IMR-90 (cell line): ENCODE results near the gene SEH1L. TPM values are rescaled to one million over a fixed set of nuclear protein-coding genes. Genes with fewer than 3 reads are reported as not detected.

Source experiments
- ATAC-seq: fragments of 200-7000 bp; cut with Tn5 transposase; 2 replicates; pipeline ENCODE4 v1.9.1; 2020; ENCODE audit warnings: low read depth, mild to moderate bottlenecking, moderate library complexity
- BruUV-seq: library from RNA; stranded (reverse); fragments of 400-500 nt; replicated peaks from 2 replicates; lab custom pipeline; 2021; lab: Mats Ljungman, UMichigan
- CTCF ChIA-PET: fragments of 300-600 bp; formaldehyde crosslinking; extraction: SDS; loops from one replicate; lab custom pipeline; 2021; ENCODE audit warnings: antibody characterized with exemption; lab: Yijun Ruan, JAX
- POLR2A ChIA-PET: fragments of 300-600 bp; sonication (Branson Sonifier 250); formaldehyde crosslinking; loops from one replicate; lab custom pipeline; 2022; ENCODE audit warnings: antibody characterized with exemption; ENCODE audit not compliant: unreplicated experiment; lab: Charles Lee
- DNase-seq: peaks from one replicate; pipeline ENCODE4 v3.0.0; 2013
- H2AFZ ChIP-seq: replicated peaks from 2 replicates; pipeline ENCODE3; 2013; ENCODE audit warnings: low read length, mild to moderate bottlenecking; ENCODE audit not compliant: poor library complexity
- H2AK5ac ChIP-seq: 2 replicates; pipeline ENCODE4 v1.6.1; 2013; ENCODE audit warnings: low read depth, low read length, inconsistent platforms
- H2AK9ac ChIP-seq: replicated peaks from 2 replicates; pipeline ENCODE3; 2013; ENCODE audit warnings: mild to moderate bottlenecking, low read depth, low read length, moderate library complexity; ENCODE audit not compliant: poor library complexity
- H2BK120ac ChIP-seq: 2 replicates; pipeline ENCODE4 v1.6.1; 2013; ENCODE audit warnings: low read depth, low read length, inconsistent platforms
- H2BK15ac ChIP-seq: 3 replicates; pipeline ENCODE4 v1.6.1; 2013; ENCODE audit warnings: low read depth, low read length, inconsistent platforms
- H2BK20ac ChIP-seq: 2 replicates; pipeline ENCODE4 v1.6.1; 2013; ENCODE audit warnings: low read depth, mild to moderate bottlenecking, inconsistent platforms, low read length, moderate library complexity
- H2BK5ac ChIP-seq: 2 replicates; pipeline ENCODE4 v1.6.1; 2013; ENCODE audit warnings: mild to moderate bottlenecking, low read depth, low read length, inconsistent platforms; ENCODE audit not compliant: poor library complexity, severe bottlenecking
- H3K14ac ChIP-seq: replicated peaks from 2 replicates; pipeline ENCODE4 v1.6.1; 2013; ENCODE audit warnings: low read depth, low read length, inconsistent platforms
- H3K18ac ChIP-seq: 2 replicates; pipeline ENCODE4 v1.6.1; 2013; ENCODE audit warnings: low read depth, low read length, control low read depth
- H3K23ac ChIP-seq: 2 replicates; pipeline ENCODE4 v1.6.1; 2013; ENCODE audit warnings: low read depth, low read length, inconsistent platforms
- H3K27ac ChIP-seq: 2 replicates; pipeline ENCODE4 v1.5.1; 2013; ENCODE audit warnings: mild to moderate bottlenecking, control low read depth, low read length; ENCODE audit not compliant: insufficient read depth
- H3K27me3 ChIP-seq: 2 replicates; pipeline ENCODE4 v1.6.1; 2013; ENCODE audit warnings: low read length; ENCODE audit not compliant: control insufficient read depth, insufficient read depth
- H3K36me3 ChIP-seq: 2 replicates; pipeline ENCODE4 v1.6.1; 2013; ENCODE audit warnings: low read length, mixed read lengths; ENCODE audit not compliant: control insufficient read depth, insufficient read depth
- H3K4ac ChIP-seq: 2 replicates; pipeline ENCODE4 v1.6.1; 2013; ENCODE audit warnings: low read depth, low read length, inconsistent platforms
- H3K4me1 ChIP-seq: 2 replicates; pipeline ENCODE4 v1.6.1; 2013; ENCODE audit warnings: low read length, mixed read lengths; ENCODE audit not compliant: control insufficient read depth, insufficient read depth
- H3K4me2 ChIP-seq: 2 replicates; pipeline ENCODE4 v1.6.1; 2013; ENCODE audit warnings: low read depth, mild to moderate bottlenecking, control low read depth, low read length, moderate library complexity
- H3K4me3 ChIP-seq: 2 replicates; pipeline ENCODE4 v1.5.1; 2013; ENCODE audit warnings: low read depth, mild to moderate bottlenecking, control low read depth, low read length, moderate library complexity; ENCODE audit not compliant: insufficient read depth
- H3K56ac ChIP-seq: 2 replicates; pipeline ENCODE4 v1.6.1; 2013; ENCODE audit warnings: low read length, inconsistent platforms; ENCODE audit not compliant: insufficient read depth; ENCODE audit errors: extremely low read depth
- H3K79me1 ChIP-seq, 2 experiments: 2 replicates each; pipeline ENCODE4 v1.6.1; 2013; ENCODE audit warnings: low read length in 2 of 2, inconsistent platforms in 1 of 2, low read depth in 1 of 2
- H3K9ac ChIP-seq: 2 replicates; pipeline ENCODE4 v1.6.1; 2013; ENCODE audit warnings: low read depth, low read length, control low read depth
- H3K9me1 ChIP-seq: 2 replicates; pipeline ENCODE4 v1.6.1; 2013; ENCODE audit warnings: low read length, inconsistent platforms; ENCODE audit not compliant: insufficient read depth
- H3K9me3 ChIP-seq: 2 replicates; pipeline ENCODE4 v1.6.1; 2013; ENCODE audit warnings: low read length; ENCODE audit not compliant: control insufficient read depth, insufficient read depth
- H4K20me1 ChIP-seq: 2 replicates; pipeline ENCODE4 v1.6.1; 2013; ENCODE audit warnings: low read length, inconsistent platforms; ENCODE audit not compliant: insufficient read depth
- H4K5ac ChIP-seq: 2 replicates; pipeline ENCODE4 v1.6.1; 2013; ENCODE audit warnings: mild to moderate bottlenecking, low read depth, low read length, control low read depth
- H4K8ac ChIP-seq, 2 experiments: 2 replicates each; pipeline ENCODE4 v1.6.1; 2013; ENCODE audit warnings: low read depth in 2 of 2, low read length in 2 of 2, control low read depth in 1 of 2, inconsistent platforms in 1 of 2
- H4K91ac ChIP-seq: 2 replicates; pipeline ENCODE4 v1.6.1; 2013; ENCODE audit warnings: low read depth, low read length, inconsistent platforms; ENCODE audit not compliant: insufficient read depth
- CEBPB ChIP-seq: IDR thresholded peaks from 2 replicates; pipeline ENCODE4 v1.6.1; 2012; ENCODE audit warnings: low read depth, low read length, improper control_type of control experiment
- CTCF ChIP-seq: conservative IDR thresholded peaks from 2 replicates; pipeline ENCODE4 v1.5.1; 2012; ENCODE audit warnings: mild to moderate bottlenecking, low read depth, low read length, improper control_type of control experiment
- FOS ChIP-seq: fragments of 150-350 bp; IDR thresholded peaks from 2 replicates; pipeline ENCODE4 v1.6.1; 2016; ENCODE audit warnings: low read depth, low read length
- MAFK ChIP-seq: IDR thresholded peaks from 2 replicates; pipeline ENCODE4 v1.6.1; 2012; ENCODE audit warnings: low read depth, low read length, improper control_type of control experiment
- MAZ ChIP-seq: IDR thresholded peaks from 2 replicates; pipeline ENCODE4 v1.6.1; 2012; ENCODE audit warnings: low read depth, mild to moderate bottlenecking, low read length, improper control_type of control experiment, moderate library complexity, borderline replicate concordance
- MXI1 ChIP-seq: IDR thresholded peaks from 2 replicates; pipeline ENCODE4 v1.6.1; 2012; ENCODE audit warnings: low read depth, mild to moderate bottlenecking, low read length, moderate library complexity, borderline replicate concordance
- POLR2A ChIP-seq: IDR thresholded peaks from 2 replicates; pipeline ENCODE4 v1.6.1; 2012; ENCODE audit warnings: mild to moderate bottlenecking, low read depth, low read length
- RAD21 ChIP-seq: IDR thresholded peaks from 2 replicates; pipeline ENCODE4 v1.6.1; 2012; ENCODE audit warnings: low read length, improper control_type of control experiment
- RCOR1 ChIP-seq: IDR thresholded peaks from 2 replicates; pipeline ENCODE4 v1.6.1; 2012; ENCODE audit warnings: mild to moderate bottlenecking, low read length, improper control_type of control experiment; ENCODE audit not compliant: insufficient replicate concordance
- RFX5 ChIP-seq: IDR thresholded peaks from 2 replicates; pipeline ENCODE4 v1.8.0; 2012; ENCODE audit warnings: low read depth, mild to moderate bottlenecking, low read length, moderate library complexity
- SMC3 ChIP-seq: fragments of 150-350 bp; IDR thresholded peaks from 2 replicates; pipeline ENCODE4 v1.6.1; 2016; ENCODE audit warnings: low read depth, mild to moderate bottlenecking, antibody characterized with exemption, low read length, moderate library complexity
- USF2 ChIP-seq: fragments of 150-350 bp; IDR thresholded peaks from 2 replicates; pipeline ENCODE4 v1.6.1; 2017; ENCODE audit warnings: mild to moderate bottlenecking, antibody characterized with exemption, low read length, low read depth
- WGBS, 2 experiments: methylation state at CpG; one replicate each; pipeline versions ENCODE4 v1.1.5 to v1.1.7; 2013; ENCODE audit warnings: missing lambda C conversion rate in 2 of 2; ENCODE audit not compliant: insufficient read length in 1 of 2; ENCODE audit errors: extremely low coverage in 2 of 2; 5-methylcytosine and 5-hydroxymethylcytosine counted together
- dilution Hi-C: fragments of 300-500 bp; cut with HindIII; formaldehyde crosslinking; loops from one replicate; pipeline ENCODE4 v1.14.3; 2018; ENCODE audit warnings: low sequenced_read_pairs; ENCODE audit not compliant: unreplicated experiment
- in situ Hi-C: fragments of 300-500 bp; cut with MboI; formaldehyde crosslinking; loops from 3 replicates; pipeline ENCODE4 v1.14.3; 2019; ENCODE audit warnings: low sequenced_read_pairs, inconsistent platforms, mixed read lengths
- intact Hi-C: fragments of 100-400 bp; cut with micrococcal nuclease; formaldehyde crosslinking; loops from 2 replicates; pipeline ENCODE4 v1.10.0; 2022
- polyA plus RNA-seq, 3 experiments: library from polyadenylated mRNA; depleted of rRNA; stranded (reverse); fragments of >200 nt; gene quantifications; 2 replicates each; pipeline ENCODE4 v1.2.3, GENCODE V29; 2012; ENCODE audit warnings: low replicate concordance in 1 of 3
- total RNA-seq: library from RNA; depleted of rRNA; stranded (reverse); fragments of >200 nt; gene quantifications from 2 replicates; pipeline ENCODE4 v1.2.3, GENCODE V29; 2012

SEH1L gene
- total and polyA plus RNA-seq, 2 of the 4 experiments (the other 2 are of a cell fraction) = 27.6 to 45.5 TPM

GRCh38 chr18:13011719-13012118, 63.9 kb downstream of the SEH1L start:
- H4K20me1 ChIP-seq = no peaks in the 10 kb centered on the region
- TF ChIP-seq RFX5 (no peak), RAD21 (no peak), CTCF (no peak), FOS (no peak), RCOR1 (no peak), USF2 (no peak), MAZ (no peak), CEBPB (no peak), MAFK (no peak), POLR2A (no peak), SMC3 (no peak), MXI1 (no peak)
- no peak overlapping the region for H2AFZ ChIP-seq
- no peak overlapping the region for H3K4me2 ChIP-seq
- H3K56ac ChIP-seq = no peak overlapping the region
- H2BK120ac ChIP-seq = no peak overlapping the region
- no peak overlapping the region for H3K27ac ChIP-seq
- peaks cover 33% of the 10 kb centered on the region for H3K36me3 ChIP-seq
- POLR2A ChIA-PET = no interaction called here
- no peak overlapping the region for H2BK20ac ChIP-seq
- 73% methylated on average over 2 of the region's 5 CpGs; no CpG with 5 or more reads in 1 of the 2 experiments for WGBS, 2 experiments
- H3K18ac ChIP-seq = no peak overlapping the region
- dilution Hi-C loops = no loop called here
- no peak overlapping the region for H3K14ac ChIP-seq
- no peak overlapping the region for H4K5ac ChIP-seq
- ATAC-seq (no peak), DNase-seq (no peak)
- H3K4me1 ChIP-seq = no peaks in the 10 kb centered on the region
- no peaks in the 10 kb centered on the region for H3K9me1 ChIP-seq
- H2AK9ac ChIP-seq = no peak overlapping the region
- H3K23ac ChIP-seq = no peak overlapping the region
- no peak overlapping the region for H2BK5ac ChIP-seq
- no peaks in the 10 kb centered on the region for H3K27me3 ChIP-seq
- H4K8ac ChIP-seq = no peak overlapping the region
- in situ Hi-C loops = loop anchor here (25.0 kb wide), 1 partner anchor 626 kb away; no protein-coding TSS in a partner anchor
- H3K9ac ChIP-seq = no peak overlapping the region
- H3K9me3 ChIP-seq = no peaks in the 10 kb centered on the region
- no peak overlapping the region for H2BK15ac ChIP-seq
- no peak overlapping the region for H4K91ac ChIP-seq
- CTCF ChIA-PET = no interaction called here
- H2AK5ac ChIP-seq = no peak overlapping the region
- H3K4ac ChIP-seq = no peak overlapping the region
- intact Hi-C loops = no loop called here
- BruUV-seq = no TSS peak
- peaks cover 19 to 23% of the 10 kb centered on the region in 2 experiments for H3K79me1 ChIP-seq
- H3K4me3 ChIP-seq = no peak overlapping the region
